ENCODE data around the gene PRPSAP1.
"Not testable (repeated sequence)": the region's sequence is repeated elsewhere in the genome, so short reads cannot be mapped to it uniquely, and the experiment has no call there.

The PRPSAP1 gene

GRCh38 chr17:76276461-76277299 lies 77.0 kb downstream of the PRPSAP1 start:
- DNase-seq, result no peak

GRCh38 chr17:76276069-76276431 lies 77.7 kb downstream of the PRPSAP1 start:
- DNase-seq, result no peak

- no peak for DNase-seq
Measured at GRCh38 chr17:76275382-76276068, 78.2 kb downstream of the PRPSAP1 start.

GRCh38 chr17:76274112-76274956 lies 79.4 kb downstream of the PRPSAP1 start:
- no peak for DNase-seq

- DNase-seq, result no peak
Measured at GRCh38 chr17:76273445-76274111, 80.1 kb downstream of the PRPSAP1 start.

GRCh38 chr17:76272541-76273444 lies 80.9 kb downstream of the PRPSAP1 start:
- DNase-seq, result no peak

GRCh38 chr17:76271669-76272540 lies 81.8 kb downstream of the PRPSAP1 start:
- no peak for DNase-seq

- no peak for DNase-seq
Measured at GRCh38 chr17:76270770-76271668, 82.7 kb downstream of the PRPSAP1 start.

GRCh38 chr17:76270127-76270592 lies 83.6 kb downstream of the PRPSAP1 start:
- DNase-seq, result no peak

GRCh38 chr17:76268991-76269981 lies 84.4 kb downstream of the PRPSAP1 start:
- DNase-seq, result no peak

- DNase-seq, result no peak
Measured at GRCh38 chr17:76268015-76268749, 85.5 kb downstream of the PRPSAP1 start.

- not testable (repeated sequence) for DNase-seq
Measured at GRCh38 chr17:76267581-76268001, 86.1 kb downstream of the PRPSAP1 start.

GRCh38 chr17:76267051-76267576 lies 86.6 kb downstream of the PRPSAP1 start:
- DNase-seq, result no peak

GRCh38 chr17:76266244-76266938 lies 87.3 kb downstream of the PRPSAP1 start:
- DNase-seq, result no peak

GRCh38 chr17:76265624-76266243 lies 88.0 kb downstream of the PRPSAP1 start:
- no peak for DNase-seq

Measured in amniotic stem cell (primary cell).